Stimulated activated CD8-positive, alpha-beta memory T cell treated with anti-CD3 and anti-CD28 coated beads, Interleukin-4, amount 100 ng/mL, for 48 hours (primary cell): ENCODE measurements around the gene HOGA1.
"Not testable (repeated sequence)": the region's sequence is repeated elsewhere in the genome, so short reads cannot be mapped to it uniquely, and the experiment has no call there.

ENCODE experiments used
- DNase-seq: peaks from one replicate; pipeline ENCODE4 v3.0.0-alpha.2; 2020

The HOGA1 gene

DNA sequence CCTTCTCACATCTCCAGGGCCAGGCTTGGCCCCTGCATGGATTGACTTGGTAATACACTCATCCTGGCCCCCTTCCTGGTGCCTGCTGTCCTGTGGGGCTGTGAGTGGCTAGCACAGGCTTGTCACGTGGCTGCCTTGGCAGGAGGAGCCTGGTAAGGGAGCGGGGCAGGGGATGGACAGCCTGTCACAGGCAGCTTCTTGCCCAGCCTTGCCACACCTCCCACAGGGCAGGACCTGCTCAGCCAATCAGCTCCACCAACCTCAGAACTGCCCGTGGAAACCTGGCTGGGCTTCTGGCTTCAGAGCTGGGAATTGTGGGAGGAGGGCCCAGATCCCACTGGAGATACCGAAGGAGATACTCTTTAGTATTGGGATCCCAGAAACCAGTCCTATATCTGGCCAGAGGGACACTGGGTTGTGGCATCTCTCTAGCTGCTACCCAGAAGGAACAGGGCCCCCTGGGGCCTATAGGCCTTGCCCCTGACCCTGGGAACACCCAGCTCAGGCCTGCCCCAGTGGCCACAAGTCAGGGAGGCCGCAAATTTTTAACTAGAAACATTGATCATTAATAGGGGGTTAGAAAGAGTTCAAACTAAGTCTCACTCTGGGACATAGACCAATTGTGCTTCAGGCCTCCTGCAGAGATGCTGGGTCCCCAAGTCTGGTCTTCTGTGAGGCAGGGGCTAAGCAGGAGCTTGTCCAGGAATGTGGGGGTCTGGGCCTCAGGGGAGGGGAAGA is at the start of gene HOGA1:
Gene HOGA1 (plus strand): TSS at position 330 of the 738 bp plus-strand sequence. CDS start 315 bp downstream, at position 645.
- no peak for DNase-seq

DNA sequence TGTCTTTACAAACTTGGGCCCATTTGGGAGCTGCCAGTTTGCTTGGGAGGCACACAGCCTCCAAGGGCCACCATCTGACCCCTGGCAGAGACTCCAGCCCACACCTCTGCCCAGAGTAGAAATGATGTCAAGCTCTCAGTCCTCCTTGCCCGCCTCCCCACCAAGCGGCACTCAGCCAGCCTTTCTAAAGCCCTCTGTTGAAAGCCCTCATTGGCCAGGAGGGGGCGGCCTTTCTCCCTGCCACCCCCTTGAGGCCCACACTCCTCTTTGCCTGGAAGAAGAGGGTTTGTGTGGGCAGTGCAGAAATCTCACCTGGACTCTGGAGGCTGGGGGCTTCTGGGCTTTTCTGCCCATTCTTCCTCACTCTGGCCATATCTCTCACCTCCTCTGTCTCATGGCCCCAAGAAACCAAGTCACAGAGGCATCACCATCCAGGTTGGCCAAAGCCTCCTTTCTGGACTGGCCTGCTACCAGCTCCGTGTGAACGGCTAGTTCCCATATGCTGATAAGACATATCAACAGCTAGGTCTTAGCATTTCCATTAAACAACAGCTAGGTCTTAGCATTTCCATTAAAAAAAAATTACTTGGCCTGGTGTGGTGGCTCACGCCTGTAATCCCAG is 49.3 kb upstream of the HOGA1 start:
- DNase-seq: peak; percentile 65

GRCh38 chr10:97537186-97537869 is 46.9 kb upstream of the HOGA1 start:
- DNase-seq: no peak

DNA sequence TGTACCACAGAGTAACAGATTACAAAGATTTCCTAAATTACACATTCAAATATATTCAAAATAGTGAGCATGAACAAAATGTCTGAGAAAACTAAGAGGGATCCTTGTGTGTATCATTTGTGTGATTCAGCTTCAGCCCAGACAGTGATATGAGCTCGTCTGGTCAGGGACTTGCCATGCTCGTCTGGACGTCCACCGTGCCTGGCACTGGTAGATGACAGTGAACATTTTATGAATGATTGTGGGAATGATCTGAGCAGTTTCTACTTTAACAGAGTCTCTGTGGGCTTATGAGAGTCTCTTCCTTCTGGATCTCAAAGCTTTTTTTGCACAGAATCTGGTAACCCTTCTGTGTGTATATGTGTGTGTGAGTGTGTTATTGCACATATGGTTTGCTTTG is 45.8 kb upstream of the HOGA1 start:
- no peak for DNase-seq

GRCh38 chr10:97538839-97539238 is 45.4 kb upstream of the HOGA1 start:
- DNase-seq: no peak

- DNase-seq: no peak
Observed at GRCh38 chr10:97539523-97540200, 44.5 kb upstream of the HOGA1 start.

GRCh38 chr10:97540669-97541500 is 43.3 kb upstream of the HOGA1 start:
- DNase-seq: no peak

- peak; percentile 62 for DNase-seq
Observed at GRCh38 chr10:97542169-97543024, 41.8 kb upstream of the HOGA1 start.

DNA sequence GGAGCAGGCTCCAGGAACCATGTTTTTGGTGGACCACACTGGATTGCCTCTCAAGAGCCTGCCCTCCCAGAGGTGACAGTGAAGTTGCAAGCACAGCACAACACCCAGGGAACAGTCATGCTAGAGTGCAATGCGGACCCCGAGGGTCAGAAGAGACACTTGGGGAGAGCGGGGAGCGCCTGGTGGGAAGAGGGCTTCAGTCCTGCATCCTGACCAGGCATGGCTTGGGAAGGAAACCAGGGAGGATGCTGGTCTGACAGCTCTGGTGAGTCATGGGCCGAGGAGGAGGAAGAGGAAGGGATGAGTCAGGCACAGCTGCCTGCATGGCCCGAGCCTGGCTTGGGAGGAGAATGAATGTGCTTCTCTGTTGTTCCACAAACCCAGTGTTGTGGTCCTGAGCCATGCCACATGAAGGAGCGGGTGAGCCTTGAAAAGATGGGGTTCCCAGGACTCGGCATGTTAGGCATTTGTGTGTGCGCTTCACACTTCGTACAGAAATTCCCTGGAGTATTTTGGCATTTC is 41.1 kb upstream of the HOGA1 start:
- DNase-seq: peak; percentile 76

- no peak for DNase-seq
Observed at GRCh38 chr10:97546456-97547270, 37.5 kb upstream of the HOGA1 start.

GRCh38 chr10:97547271-97547600 is 37.0 kb upstream of the HOGA1 start:
- DNase-seq: no peak

- no peak for DNase-seq
Observed at GRCh38 chr10:97547962-97548361, 36.2 kb upstream of the HOGA1 start.

DNA sequence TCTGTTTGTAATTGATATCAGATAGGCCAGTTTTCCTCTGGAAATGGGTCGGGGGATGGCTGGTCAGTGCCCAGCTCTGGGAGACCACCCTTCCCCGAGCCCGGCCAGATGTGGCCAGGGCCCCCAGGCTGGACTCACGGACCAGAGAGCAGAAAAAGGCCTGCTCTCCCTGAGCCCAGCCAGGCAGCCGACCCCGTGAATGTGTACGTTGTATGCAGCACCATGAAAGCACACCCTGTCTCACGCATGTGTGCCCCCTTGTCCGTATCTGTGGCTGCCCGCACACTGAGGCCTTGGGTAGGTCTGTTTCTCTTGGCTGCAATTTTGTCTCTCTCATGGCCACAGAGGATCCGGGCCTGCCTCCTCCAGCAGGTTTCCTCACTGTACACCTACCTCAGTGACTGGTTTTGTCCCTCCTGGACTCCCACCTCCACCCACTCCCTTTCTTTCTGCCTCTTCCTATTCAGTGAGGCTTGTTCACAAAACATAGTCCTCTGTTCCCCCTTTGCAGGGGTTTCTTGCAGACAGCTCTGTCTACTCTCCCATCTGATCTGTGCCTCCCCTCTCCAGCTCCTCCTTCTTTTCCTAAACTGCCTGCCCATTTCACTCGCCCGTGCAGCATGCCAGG is 35.2 kb upstream of the HOGA1 start:
- no peak for DNase-seq

DNA sequence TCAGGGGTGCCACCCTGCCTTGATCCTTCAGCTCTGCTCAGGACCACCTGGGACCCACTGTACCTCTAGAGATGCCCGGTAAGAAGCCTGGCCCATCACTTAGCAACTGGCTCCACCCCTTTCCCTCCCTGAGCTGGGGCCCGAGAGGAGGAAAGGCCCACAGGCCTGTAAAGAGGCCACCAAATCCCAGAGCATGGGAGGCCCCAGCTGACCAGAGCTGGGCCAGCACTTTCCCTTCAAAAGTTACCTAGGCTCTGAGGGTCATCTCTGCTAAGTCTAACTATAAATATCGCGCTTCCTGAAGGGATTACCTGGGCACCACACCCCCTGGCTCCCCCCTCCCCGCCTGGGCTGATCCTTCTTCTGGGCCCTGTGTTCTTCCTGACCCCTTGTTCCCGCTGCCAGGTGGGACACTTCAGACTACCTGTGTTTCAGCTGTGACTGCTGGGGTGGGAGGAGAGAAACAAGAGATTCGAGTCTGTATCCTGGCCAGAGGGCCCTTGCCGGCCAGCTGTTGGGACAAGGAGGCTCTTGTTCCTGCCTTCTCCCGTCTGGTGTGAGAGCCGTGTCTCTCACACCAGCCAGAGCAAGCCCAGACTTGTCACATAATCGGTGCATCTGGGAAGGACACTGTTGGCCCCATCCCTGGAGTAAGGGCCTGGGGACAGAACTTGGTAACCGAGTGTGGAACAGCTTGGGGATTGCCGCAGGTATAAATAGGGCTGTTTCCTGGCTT is 34.4 kb upstream of the HOGA1 start:
- DNase-seq: no peak

DNA sequence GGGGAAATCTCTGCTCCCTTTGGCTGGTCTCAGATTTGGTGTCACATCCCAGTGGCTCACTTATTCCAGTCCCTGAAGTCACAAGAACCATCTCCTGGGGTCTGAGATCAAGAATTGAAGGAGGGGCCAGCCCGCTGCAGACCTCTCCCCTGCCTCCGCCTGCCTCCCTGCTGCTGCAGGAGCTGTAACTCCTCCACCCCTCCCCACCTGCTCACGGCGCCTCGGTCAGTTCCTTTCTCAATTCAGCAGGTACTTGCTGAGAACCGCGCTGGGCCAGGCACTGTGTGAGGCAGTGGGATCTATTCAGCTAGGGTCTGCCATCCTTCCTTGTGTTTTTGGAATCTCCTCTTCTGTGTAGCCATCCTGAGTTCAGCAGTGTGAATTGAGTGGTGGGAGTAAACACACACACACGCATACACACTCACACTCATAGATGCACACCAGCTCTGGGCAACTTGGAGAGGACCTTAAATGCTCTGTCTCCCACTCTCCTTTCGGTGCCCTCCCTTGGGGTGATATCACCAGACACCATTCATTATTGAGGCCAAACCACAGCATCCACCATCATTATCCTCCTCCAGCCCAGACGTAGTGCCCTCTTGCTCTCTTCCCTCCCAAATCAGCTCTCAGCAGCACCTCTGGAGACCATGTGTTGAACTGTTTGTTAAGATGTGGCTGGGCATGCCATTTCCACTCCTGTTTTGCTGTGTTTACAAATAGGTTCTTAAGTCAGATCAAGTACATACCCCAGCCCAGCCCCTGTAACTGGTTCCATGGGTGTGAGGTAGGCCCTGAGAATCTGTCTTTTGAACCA is 33.6 kb upstream of the HOGA1 start:
- DNase-seq: no peak

DNA sequence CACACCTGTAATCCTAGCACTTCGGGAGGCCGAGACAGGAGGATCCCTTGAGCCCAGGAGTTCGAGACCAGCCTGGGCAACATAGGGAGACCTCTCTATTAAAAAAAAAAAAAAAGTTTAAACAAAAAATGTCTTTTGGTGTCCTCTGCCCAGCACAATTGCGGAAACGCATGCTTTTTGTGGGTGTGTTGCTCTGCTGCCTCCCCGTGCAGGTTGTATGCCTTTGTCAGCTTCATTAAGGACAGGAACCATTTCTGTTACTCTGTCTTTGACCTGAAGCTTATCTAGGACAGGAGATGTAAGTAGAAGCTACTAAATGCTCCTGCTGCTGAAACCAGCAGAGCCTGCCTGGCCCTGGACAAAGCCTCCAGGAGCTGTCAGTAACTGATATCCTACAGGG is 32.9 kb upstream of the HOGA1 start:
- no peak for DNase-seq

DNA sequence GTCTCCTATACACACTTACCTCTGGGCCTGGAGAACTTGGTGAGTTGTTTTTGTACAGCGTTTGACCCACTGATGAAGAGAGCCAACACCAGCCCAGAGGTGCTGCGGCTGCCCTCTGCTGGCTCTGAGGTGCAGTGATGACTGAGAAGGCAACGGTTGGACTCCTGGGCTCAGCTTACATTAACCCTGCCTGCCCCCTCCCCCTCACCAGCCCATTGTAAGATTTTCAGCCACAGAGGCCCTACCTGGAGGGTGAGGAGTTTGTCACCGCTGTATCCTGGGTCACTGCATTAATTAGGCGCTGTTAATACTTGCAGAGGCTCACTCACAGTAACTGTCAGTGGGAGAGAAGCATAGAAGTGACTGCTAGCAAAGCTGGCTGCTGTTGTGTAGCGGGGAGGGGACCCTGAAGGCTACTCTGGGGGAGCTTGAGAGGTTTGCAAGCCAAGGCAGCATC is 30.6 kb upstream of the HOGA1 start:
- peak; percentile 72 for DNase-seq

- not testable (repeated sequence) for DNase-seq
Observed at GRCh38 chr10:97554336-97554735, 29.9 kb upstream of the HOGA1 start.
